Loucy (cell line): ENCODE results near the gene DDX39A.
A peak's percentile ranks its signal among the peaks of the same experiment; 100 is the strongest.

Experiments used
- H2AFZ ChIP-seq: fragments of 200-600 bp; sonication (generic); 2 replicates; pipeline ENCODE4 v1.6.0; 2016; ENCODE audit warnings: antibody characterized with exemption, mild to moderate bottlenecking, low read length, moderate library complexity
- H3F3A ChIP-seq: fragments of 200-600 bp; 2 replicates; pipeline ENCODE4 v1.6.0; 2016; ENCODE audit warnings: antibody characterized with exemption, low read depth, mild to moderate bottlenecking
- H3K27me3 ChIP-seq: fragments of 200-600 bp; sonication (generic); 2 replicates; pipeline ENCODE4 v1.6.1; 2014; ENCODE audit warnings: low read length, mild to moderate bottlenecking; ENCODE audit not compliant: insufficient read depth, poor library complexity, severe bottlenecking
- H3K36me3 ChIP-seq: fragments of 200-600 bp; sonication (generic); 2 replicates; pipeline ENCODE4 v1.6.1; 2016; ENCODE audit warnings: low read length; ENCODE audit not compliant: insufficient read depth
- H3K4me1 ChIP-seq: fragments of 200-600 bp; sonication (generic); 2 replicates; pipeline ENCODE4 v1.5.1; 2014; ENCODE audit warnings: low read length, mild to moderate bottlenecking; ENCODE audit not compliant: insufficient read depth, poor library complexity, severe bottlenecking
- H3K4me2 ChIP-seq: fragments of 200-600 bp; sonication (generic); 2 replicates; pipeline ENCODE4 v1.6.0; 2014; ENCODE audit warnings: antibody characterized with exemption, low read length, low read depth, mild to moderate bottlenecking; ENCODE audit not compliant: poor library complexity, severe bottlenecking
- H3K4me3 ChIP-seq: fragments of 200-600 bp; sonication (generic); 2 replicates; pipeline ENCODE4 v1.5.1; 2014; ENCODE audit warnings: low read length, mild to moderate bottlenecking, mixed read lengths; ENCODE audit not compliant: poor library complexity, severe bottlenecking
- H3K79me2 ChIP-seq: fragments of 200-600 bp; sonication (generic); 2 replicates; pipeline ENCODE4 v1.6.1; 2014; ENCODE audit warnings: low read length; ENCODE audit not compliant: insufficient read depth
- H3K9ac ChIP-seq: fragments of 200-600 bp; sonication (generic); 2 replicates; pipeline ENCODE4 v1.6.0; 2014; ENCODE audit warnings: mild to moderate bottlenecking, low read depth, low read length, moderate library complexity; ENCODE audit not compliant: poor library complexity, severe bottlenecking
- H3K9me2 ChIP-seq: fragments of 200-600 bp; sonication (generic); replicated peaks from 2 replicates; pipeline ENCODE4 v1.6.1; 2016; ENCODE audit warnings: low read depth, low read length, mixed read lengths
- H3K9me3 ChIP-seq: fragments of 200-600 bp; sonication (generic); 2 replicates; pipeline ENCODE4 v1.6.1; 2014; ENCODE audit warnings: mild to moderate bottlenecking, antibody characterized with exemption, low read length, low read depth; ENCODE audit not compliant: insufficient read depth
- H4K20me1 ChIP-seq: fragments of 200-600 bp; sonication (generic); 2 replicates; pipeline ENCODE4 v1.6.0; 2014; ENCODE audit warnings: antibody characterized with exemption, low read length, mild to moderate bottlenecking; ENCODE audit not compliant: insufficient read depth, poor library complexity, severe bottlenecking
- EZH2phosphoT487 ChIP-seq: fragments of 200-600 bp; IDR thresholded peaks from 2 replicates; pipeline ENCODE4 v1.6.1; 2018; ENCODE audit warnings: antibody characterized with exemption, mild to moderate bottlenecking, moderate library complexity, borderline replicate concordance
- TF ChIP-seq, protein P1 (sequence below): fragments of 200-600 bp; sonication (generic); conservative IDR thresholded peaks from 2 replicates; pipeline ENCODE4 v1.5.1; 2014; ENCODE audit warnings: mild to moderate bottlenecking, antibody characterized with exemption, low read length

The DDX39A gene

GRCh38 chr19:14418856-14419105 is 360 bp downstream of the DDX39A start:
- Histone ChIP-seq H3K4me1 (peaks cover 33% of the 10 kb centered on the region), H2AFZ (no peak overlapping the region), H3K9me3 (no peaks in the 10 kb centered on the region), H3K9me2 (no peaks in the 10 kb centered on the region), H3K9ac (peak overlapping the region; percentile 98), H3K27me3 (peaks cover 6% of the 10 kb centered on the region), H3F3A (no peaks in the 10 kb centered on the region), H3K4me3 (peak overlapping the region; percentile 95), H3K79me2 (peaks cover 61% of the 10 kb centered on the region), H3K4me2 (peak overlapping the region; percentile 94), H4K20me1 (peaks cover 48% of the 10 kb centered on the region), H3K36me3 (peaks cover 14% of the 10 kb centered on the region; the same call in 1 of the 2 replicates)
- no peak for TF ChIP-seq EZH2phosphoT487
- TF ChIP-seq, protein P1, sequence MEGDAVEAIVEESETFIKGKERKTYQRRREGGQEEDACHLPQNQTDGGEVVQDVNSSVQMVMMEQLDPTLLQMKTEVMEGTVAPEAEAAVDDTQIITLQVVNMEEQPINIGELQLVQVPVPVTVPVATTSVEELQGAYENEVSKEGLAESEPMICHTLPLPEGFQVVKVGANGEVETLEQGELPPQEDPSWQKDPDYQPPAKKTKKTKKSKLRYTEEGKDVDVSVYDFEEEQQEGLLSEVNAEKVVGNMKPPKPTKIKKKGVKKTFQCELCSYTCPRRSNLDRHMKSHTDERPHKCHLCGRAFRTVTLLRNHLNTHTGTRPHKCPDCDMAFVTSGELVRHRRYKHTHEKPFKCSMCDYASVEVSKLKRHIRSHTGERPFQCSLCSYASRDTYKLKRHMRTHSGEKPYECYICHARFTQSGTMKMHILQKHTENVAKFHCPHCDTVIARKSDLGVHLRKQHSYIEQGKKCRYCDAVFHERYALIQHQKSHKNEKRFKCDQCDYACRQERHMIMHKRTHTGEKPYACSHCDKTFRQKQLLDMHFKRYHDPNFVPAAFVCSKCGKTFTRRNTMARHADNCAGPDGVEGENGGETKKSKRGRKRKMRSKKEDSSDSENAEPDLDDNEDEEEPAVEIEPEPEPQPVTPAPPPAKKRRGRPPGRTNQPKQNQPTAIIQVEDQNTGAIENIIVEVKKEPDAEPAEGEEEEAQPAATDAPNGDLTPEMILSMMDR = no peak

- no peaks in the 10 kb centered on the region for H3K9me2 ChIP-seq
- H4K20me1 ChIP-seq = peaks cover 67% of the 10 kb centered on the region
- peaks cover 33% of the 10 kb centered on the region; the same call in 1 of the 2 replicates for H3K36me3 ChIP-seq
- peak overlapping the region; percentile 94 for H3K4me2 ChIP-seq
- no peaks in the 10 kb centered on the region for H3K9me3 ChIP-seq
- H3K27me3 ChIP-seq = peaks cover 6% of the 10 kb centered on the region
- TF ChIP-seq, protein P1 = no peak
- no peak for TF ChIP-seq EZH2phosphoT487
- H3K4me1 ChIP-seq = peaks cover 37% of the 10 kb centered on the region
- peak overlapping the region; percentile 95 for H3K4me3 ChIP-seq
- no peaks in the 10 kb centered on the region for H3F3A ChIP-seq
- H3K79me2 ChIP-seq = peaks cover 81% of the 10 kb centered on the region
- H3K9ac ChIP-seq = peak overlapping the region; percentile 98
- H2AFZ ChIP-seq = no peak overlapping the region
Measured at GRCh38 chr19:14416817-14417231, 2.3 kb downstream of the DDX39A start.

GRCh38 chr19:14414926-14415690 is 4.0 kb downstream of the DDX39A start:
- no peaks in the 10 kb centered on the region for H3K9me2 ChIP-seq
- H3K9me3 ChIP-seq = no peaks in the 10 kb centered on the region
- peaks cover 6% of the 10 kb centered on the region for H3K27me3 ChIP-seq
- no peaks in the 10 kb centered on the region for H3F3A ChIP-seq
- no peak overlapping the region for H2AFZ ChIP-seq
- peaks cover 84% of the 10 kb centered on the region for H4K20me1 ChIP-seq
- H3K36me3 ChIP-seq = peaks cover 50% of the 10 kb centered on the region; the same call in 1 of the 2 replicates
- peak overlapping the region; percentile 95 for H3K4me3 ChIP-seq
- no peak overlapping the region for H3K9ac ChIP-seq
- peaks cover 94% of the 10 kb centered on the region for H3K79me2 ChIP-seq
- H3K4me1 ChIP-seq = peaks cover 35% of the 10 kb centered on the region
- H3K4me2 ChIP-seq = peak overlapping the region; percentile 94
- TF ChIP-seq, protein P1 = no peak
- no peak for TF ChIP-seq EZH2phosphoT487
